GM12878 (cell line): ENCODE data around the gene TBC1D23. TPM values are rescaled to one million over a fixed set of nuclear protein-coding genes. Genes with fewer than 3 reads are reported as not detected.

ENCODE experiments used
- BACH1 ChIP-seq: fragments of 450-650 bp; IDR thresholded peaks from 2 replicates; pipeline ENCODE4 v1.6.1; 2017; ENCODE audit warnings: mild to moderate bottlenecking, borderline replicate concordance
- BCL11A ChIP-seq: IDR thresholded peaks from 2 replicates; pipeline ENCODE4 v1.6.1; 2011; ENCODE audit warnings: low read depth, low read length
- CREM ChIP-seq: IDR thresholded peaks from 2 replicates; pipeline ENCODE4 v1.6.1; 2014; ENCODE audit warnings: antibody characterized with exemption, low read depth
- FOS ChIP-seq: IDR thresholded peaks from 3 replicates; pipeline ENCODE4 v1.6.1; 2011; ENCODE audit warnings: borderline replicate concordance; ENCODE audit not compliant: insufficient read length; ENCODE audit errors: extremely low read depth
- GATAD2B ChIP-seq: fragments of 450-650 bp; conservative IDR thresholded peaks from 2 replicates; pipeline ENCODE4 v1.6.1; 2017; ENCODE audit warnings: low read depth, mild to moderate bottlenecking, moderate library complexity
- MXI1 ChIP-seq: fragments of 150-350 bp; IDR thresholded peaks from 2 replicates; pipeline ENCODE4 v1.6.1; 2011; ENCODE audit warnings: low read depth, mild to moderate bottlenecking, inconsistent platforms, low read length, improper control_type of control experiment
- NRF1 ChIP-seq: conservative IDR thresholded peaks from 2 replicates; pipeline ENCODE4 v1.6.1; 2011; ENCODE audit warnings: mild to moderate bottlenecking, low read depth, low read length, improper control_type of control experiment
- RAD51 ChIP-seq: fragments of 450-650 bp; IDR thresholded peaks from 2 replicates; pipeline ENCODE4 v1.6.1; 2016; ENCODE audit warnings: moderate library complexity, mild to moderate bottlenecking, inconsistent platforms
- RB1 ChIP-seq: fragments of 450-650 bp; formaldehyde crosslinking; IDR thresholded peaks from 2 replicates; pipeline ENCODE4 v1.6.1; 2017; ENCODE audit warnings: mild to moderate bottlenecking, borderline replicate concordance
- RBBP5 ChIP-seq: fragments of 200-600 bp; sonication (generic); conservative IDR thresholded peaks from 2 replicates; pipeline ENCODE4 v1.6.1; 2016
- SRF ChIP-seq, 2 experiments: IDR thresholded peaks; 2 replicates each; pipeline ENCODE4 v1.6.1; 2011; ENCODE audit warnings: low read depth in 2 of 2, low read length in 2 of 2, mild to moderate bottlenecking in 1 of 2, moderate library complexity in 1 of 2
- TAF1 ChIP-seq: IDR thresholded peaks from 2 replicates; pipeline ENCODE4 v1.6.1; 2011; ENCODE audit warnings: mild to moderate bottlenecking, low read depth, low read length, borderline replicate concordance
- TCF12 ChIP-seq: IDR thresholded peaks from 2 replicates; pipeline ENCODE4 v1.6.1; 2011; ENCODE audit warnings: low read depth, mild to moderate bottlenecking, low read length
- TCF7 ChIP-seq: IDR thresholded peaks from 2 replicates; pipeline ENCODE4 v1.6.1; 2014; ENCODE audit warnings: antibody characterized with exemption, borderline replicate concordance
- YY1 ChIP-seq: IDR thresholded peaks from 2 replicates; pipeline ENCODE4 v1.6.1; 2011; ENCODE audit warnings: low read depth, mild to moderate bottlenecking, low read length
- ZNF622 ChIP-seq: fragments of 450-650 bp; IDR thresholded peaks from 2 replicates; pipeline ENCODE4 v1.6.1; 2017; ENCODE audit warnings: mild to moderate bottlenecking, inconsistent platforms
- polyA plus RNA-seq, 11 experiments: library from polyadenylated mRNA; depleted of rRNA in 4 of 11; unstranded in 6 of 11; stranded (reverse) in 5 of 11; fragments of >200 nt; fragmentation: Nextera tagmentation in 4 of 11; fragmentation: Illumina TruSeq in 1 of 11; extraction: Ambion mirVana in 4 of 11; extraction: Trizol in 1 of 11; gene quantifications; 1 replicate in 1 of 11; 2 replicates in 10 of 11; pipeline versions ENCODE4 v1.2.1 to v1.2.3, GENCODE V29; 2011 to 2016; ENCODE audit warnings: inconsistent platforms in 2 of 11, missing spikeins in 2 of 11, low read depth in 1 of 11
- total RNA-seq, 4 experiments: library from RNA; depleted of rRNA in 3 of 4; stranded (reverse); fragments of >200 nt in 3 of 4; fragmentation: Illumina TruSeq in 1 of 4; extraction: Trizol in 1 of 4; gene quantifications; 2 replicates each; pipeline versions ENCODE4 v1.2.1 to v1.2.3, GENCODE V29; 2013 to 2021
- TF ChIP-seq, protein P1 (sequence below): fragments of 450-650 bp; formaldehyde crosslinking; IDR thresholded peaks from 2 replicates; pipeline ENCODE4 v1.5.0; 2022; ENCODE audit warnings: mild to moderate bottlenecking, missing genetic modification characterization
- TF ChIP-seq, protein P2 (sequence below): fragments of 450-650 bp; IDR thresholded peaks from 2 replicates; pipeline ENCODE4 v1.6.1; 2018; ENCODE audit warnings: borderline replicate concordance, mild to moderate bottlenecking; ENCODE audit not compliant: partially characterized antibody
- TF ChIP-seq, protein P3 (sequence below): fragments of 450-650 bp; IDR thresholded peaks from 2 replicates; pipeline ENCODE4 v1.6.1; 2016; ENCODE audit warnings: mild to moderate bottlenecking
- TF ChIP-seq, protein P4 (sequence below): IDR thresholded peaks from 2 replicates; pipeline ENCODE4 v1.6.1; 2011; ENCODE audit warnings: low read depth, low read length, improper control_type of control experiment, borderline replicate concordance
- TF ChIP-seq, protein P5 (sequence below): IDR thresholded peaks from 2 replicates; pipeline ENCODE4 v1.6.1; 2012; ENCODE audit warnings: low read depth, low read length, improper control_type of control experiment

Gene TBC1D23
- total and polyA plus RNA-seq, 10 of the 15 experiments (the other 5 are each of a cell fraction or from before 2014, with no cell fraction given) = 8.2 to 23.2 (median 16.6) TPM

DNA sequence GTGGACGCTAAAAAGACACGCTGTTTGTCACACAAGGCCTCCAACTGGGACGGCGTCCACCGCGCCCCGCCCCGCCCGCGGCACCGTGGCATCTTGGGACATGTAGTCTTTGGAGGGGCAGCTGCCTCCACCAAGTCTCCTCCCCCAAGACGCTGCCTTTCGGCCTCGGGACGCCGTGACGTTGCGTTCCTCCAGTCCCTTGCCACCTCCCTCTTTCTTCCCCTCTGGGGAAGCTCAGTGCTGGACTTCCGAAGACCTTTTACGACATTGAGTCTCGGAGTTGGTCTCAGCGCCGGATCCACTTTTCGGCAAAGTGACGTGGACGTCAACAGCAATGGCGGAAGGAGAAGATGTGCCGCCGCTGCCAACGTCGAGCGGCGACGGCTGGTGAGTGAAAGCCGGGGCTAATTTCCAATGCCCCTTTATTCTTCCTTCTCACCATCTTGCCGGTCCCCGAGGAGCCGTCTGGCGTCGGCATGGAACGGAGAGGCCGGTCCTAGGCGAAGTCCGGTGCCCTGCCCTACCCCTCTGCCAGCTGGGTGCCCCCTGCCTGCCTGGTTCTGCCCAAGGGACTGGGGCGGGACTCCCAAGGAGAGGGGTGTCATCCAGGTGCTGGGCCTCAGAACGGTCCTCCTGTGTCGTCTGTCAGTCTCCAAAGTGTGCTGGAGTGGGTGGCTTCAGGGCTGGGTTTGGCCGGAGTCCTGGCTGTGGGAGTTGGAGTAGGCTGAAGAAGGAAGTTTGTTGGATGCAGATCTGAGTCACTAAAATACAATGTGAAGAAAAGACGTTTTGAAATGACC, at the start of gene TBC1D23 (continued):
- TF ChIP-seq, protein P1, sequence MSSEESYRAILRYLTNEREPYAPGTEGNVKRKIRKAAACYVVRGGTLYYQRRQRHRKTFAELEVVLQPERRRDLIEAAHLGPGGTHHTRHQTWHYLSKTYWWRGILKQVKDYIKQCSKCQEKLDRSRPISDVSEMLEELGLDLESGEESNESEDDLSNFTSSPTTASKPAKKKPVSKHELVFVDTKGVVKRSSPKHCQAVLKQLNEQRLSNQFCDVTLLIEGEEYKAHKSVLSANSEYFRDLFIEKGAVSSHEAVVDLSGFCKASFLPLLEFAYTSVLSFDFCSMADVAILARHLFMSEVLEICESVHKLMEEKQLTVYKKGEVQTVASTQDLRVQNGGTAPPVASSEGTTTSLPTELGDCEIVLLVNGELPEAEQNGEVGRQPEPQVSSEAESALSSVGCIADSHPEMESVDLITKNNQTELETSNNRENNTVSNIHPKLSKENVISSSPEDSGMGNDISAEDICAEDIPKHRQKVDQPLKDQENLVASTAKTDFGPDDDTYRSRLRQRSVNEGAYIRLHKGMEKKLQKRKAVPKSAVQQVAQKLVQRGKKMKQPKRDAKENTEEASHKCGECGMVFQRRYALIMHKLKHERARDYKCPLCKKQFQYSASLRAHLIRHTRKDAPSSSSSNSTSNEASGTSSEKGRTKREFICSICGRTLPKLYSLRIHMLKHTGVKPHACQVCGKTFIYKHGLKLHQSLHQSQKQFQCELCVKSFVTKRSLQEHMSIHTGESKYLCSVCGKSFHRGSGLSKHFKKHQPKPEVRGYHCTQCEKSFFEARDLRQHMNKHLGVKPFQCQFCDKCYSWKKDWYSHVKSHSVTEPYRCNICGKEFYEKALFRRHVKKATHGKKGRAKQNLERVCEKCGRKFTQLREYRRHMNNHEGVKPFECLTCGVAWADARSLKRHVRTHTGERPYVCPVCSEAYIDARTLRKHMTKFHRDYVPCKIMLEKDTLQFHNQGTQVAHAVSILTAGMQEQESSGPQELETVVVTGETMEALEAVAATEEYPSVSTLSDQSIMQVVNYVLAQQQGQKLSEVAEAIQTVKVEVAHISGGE (CRISPR knock-in tag) = no peak
- TF ChIP-seq RAD51 (no peak), BCL11A (no peak), CREM (peak; percentile 96), TAF1 (peak; percentile 85), TCF12 (0 out of 2 replicates have a peak, but pooled peaks have one; percentile 2), FOS (no peak), MXI1 (no peak), YY1 (peak; percentile 97), GATAD2B (peak; percentile 86), TCF7 (no peak), ZNF622 (no peak), RBBP5 (no peak), RB1 (no peak), NRF1 (no peak), SRF (IDR thresholded peaks at IDR 0.05; ENCODE audit: low read depth in 2 of 2, low read length in 2 of 2) (0 out of 4 replicates have a peak, but pooled peaks of 1 of the 2 experiments have one; percentile 31), BACH1 (peak; percentile 56)
- TF ChIP-seq, protein P2, sequence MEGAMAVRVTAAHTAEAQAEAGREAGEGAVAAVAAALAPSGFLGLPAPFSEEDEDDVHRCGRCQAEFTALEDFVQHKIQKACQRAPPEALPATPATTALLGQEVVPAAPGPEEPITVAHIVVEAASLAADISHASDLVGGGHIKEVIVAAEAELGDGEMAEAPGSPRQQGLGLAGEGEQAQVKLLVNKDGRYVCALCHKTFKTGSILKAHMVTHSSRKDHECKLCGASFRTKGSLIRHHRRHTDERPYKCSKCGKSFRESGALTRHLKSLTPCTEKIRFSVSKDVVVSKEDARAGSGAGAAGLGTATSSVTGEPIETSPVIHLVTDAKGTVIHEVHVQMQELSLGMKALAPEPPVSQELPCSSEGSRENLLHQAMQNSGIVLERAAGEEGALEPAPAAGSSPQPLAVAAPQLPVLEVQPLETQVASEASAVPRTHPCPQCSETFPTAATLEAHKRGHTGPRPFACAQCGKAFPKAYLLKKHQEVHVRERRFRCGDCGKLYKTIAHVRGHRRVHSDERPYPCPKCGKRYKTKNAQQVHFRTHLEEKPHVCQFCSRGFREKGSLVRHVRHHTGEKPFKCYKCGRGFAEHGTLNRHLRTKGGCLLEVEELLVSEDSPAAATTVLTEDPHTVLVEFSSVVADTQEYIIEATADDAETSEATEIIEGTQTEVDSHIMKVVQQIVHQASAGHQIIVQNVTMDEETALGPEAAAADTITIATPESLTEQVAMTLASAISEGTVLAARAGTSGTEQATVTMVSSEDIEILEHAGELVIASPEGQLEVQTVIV = peak; percentile 99
- TF ChIP-seq, protein P3, sequence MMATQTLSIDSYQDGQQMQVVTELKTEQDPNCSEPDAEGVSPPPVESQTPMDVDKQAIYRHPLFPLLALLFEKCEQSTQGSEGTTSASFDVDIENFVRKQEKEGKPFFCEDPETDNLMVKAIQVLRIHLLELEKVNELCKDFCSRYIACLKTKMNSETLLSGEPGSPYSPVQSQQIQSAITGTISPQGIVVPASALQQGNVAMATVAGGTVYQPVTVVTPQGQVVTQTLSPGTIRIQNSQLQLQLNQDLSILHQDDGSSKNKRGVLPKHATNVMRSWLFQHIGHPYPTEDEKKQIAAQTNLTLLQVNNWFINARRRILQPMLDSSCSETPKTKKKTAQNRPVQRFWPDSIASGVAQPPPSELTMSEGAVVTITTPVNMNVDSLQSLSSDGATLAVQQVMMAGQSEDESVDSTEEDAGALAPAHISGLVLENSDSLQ = peak; percentile 80
- TF ChIP-seq, protein P4, sequence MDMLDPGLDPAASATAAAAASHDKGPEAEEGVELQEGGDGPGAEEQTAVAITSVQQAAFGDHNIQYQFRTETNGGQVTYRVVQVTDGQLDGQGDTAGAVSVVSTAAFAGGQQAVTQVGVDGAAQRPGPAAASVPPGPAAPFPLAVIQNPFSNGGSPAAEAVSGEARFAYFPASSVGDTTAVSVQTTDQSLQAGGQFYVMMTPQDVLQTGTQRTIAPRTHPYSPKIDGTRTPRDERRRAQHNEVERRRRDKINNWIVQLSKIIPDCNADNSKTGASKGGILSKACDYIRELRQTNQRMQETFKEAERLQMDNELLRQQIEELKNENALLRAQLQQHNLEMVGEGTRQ = no peak
- TF ChIP-seq, protein P5, sequence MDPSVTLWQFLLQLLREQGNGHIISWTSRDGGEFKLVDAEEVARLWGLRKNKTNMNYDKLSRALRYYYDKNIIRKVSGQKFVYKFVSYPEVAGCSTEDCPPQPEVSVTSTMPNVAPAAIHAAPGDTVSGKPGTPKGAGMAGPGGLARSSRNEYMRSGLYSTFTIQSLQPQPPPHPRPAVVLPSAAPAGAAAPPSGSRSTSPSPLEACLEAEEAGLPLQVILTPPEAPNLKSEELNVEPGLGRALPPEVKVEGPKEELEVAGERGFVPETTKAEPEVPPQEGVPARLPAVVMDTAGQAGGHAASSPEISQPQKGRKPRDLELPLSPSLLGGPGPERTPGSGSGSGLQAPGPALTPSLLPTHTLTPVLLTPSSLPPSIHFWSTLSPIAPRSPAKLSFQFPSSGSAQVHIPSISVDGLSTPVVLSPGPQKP = 0 out of 2 replicates have a peak, but pooled peaks have one; percentile 20
